Ectodermal cell (in vitro differentiated cells): ENCODE measurements around the gene PTCH2.

ENCODE experiments used
- H3K27ac ChIP-seq: 2 replicates; pipeline ENCODE4 v1.7.0; 2013; ENCODE audit warnings: mild to moderate bottlenecking, low read depth, low read length; ENCODE audit not compliant: insufficient read depth, poor library complexity, severe bottlenecking
- H3K27me3 ChIP-seq: 2 replicates; pipeline ENCODE4 v1.7.0; 2013; ENCODE audit warnings: mild to moderate bottlenecking, low read length; ENCODE audit not compliant: insufficient read depth, control insufficient read depth, poor library complexity, severe bottlenecking
- H3K36me3 ChIP-seq: one replicate; pipeline ENCODE4 v1.7.0; 2013; ENCODE audit warnings: low read length; ENCODE audit not compliant: control insufficient read depth, insufficient read depth
- H3K4me1 ChIP-seq: one replicate; pipeline ENCODE4 v1.7.0; 2013; ENCODE audit warnings: low read length; ENCODE audit not compliant: control insufficient read depth, insufficient read depth
- H3K4me3 ChIP-seq: 2 replicates; pipeline ENCODE4 v1.7.0; 2013; ENCODE audit warnings: low read depth, low read length, control low read depth; ENCODE audit not compliant: insufficient read depth
- H3K9me3 ChIP-seq: 2 replicates; pipeline ENCODE4 v1.7.0; 2013; ENCODE audit warnings: mild to moderate bottlenecking, low read length, moderate library complexity; ENCODE audit not compliant: control insufficient read depth
- WGBS, 2 experiments: methylation state at CpG; one replicate each; pipeline ENCODE4 v1.1.7; 2013; ENCODE audit warnings: missing lambda C conversion rate in 2 of 2; 5-methylcytosine and 5-hydroxymethylcytosine counted together

PTCH2 gene

GRCh38 chr1:44860331-44860730 is 17.3 kb upstream of the PTCH2 start:
- H3K27me3 ChIP-seq: no peaks in the 10 kb centered on the region
- no peaks in the 10 kb centered on the region for H3K36me3 ChIP-seq
- WGBS, 2 experiments: 100% methylated on average over 1 of the region's 1 CpG; no CpG with 5 or more reads in 1 of the 2 experiments
- no peaks in the 10 kb centered on the region for H3K4me1 ChIP-seq
- H3K4me3 ChIP-seq: no peak overlapping the region
- H3K27ac ChIP-seq: no peak overlapping the region
- H3K9me3 ChIP-seq: no peaks in the 10 kb centered on the region

- H3K27me3 ChIP-seq: no peaks in the 10 kb centered on the region
- H3K27ac ChIP-seq: no peak overlapping the region
- no peak overlapping the region for H3K4me3 ChIP-seq
- H3K9me3 ChIP-seq: no peaks in the 10 kb centered on the region
- no peaks in the 10 kb centered on the region for H3K36me3 ChIP-seq
- 95% methylated on average over 7 of the region's 7 CpGs for WGBS, 2 experiments
- H3K4me1 ChIP-seq: no peaks in the 10 kb centered on the region
These were observed 14.4 kb upstream of the PTCH2 start for GRCh38 chr1:44857446-44857845.

- 86% methylated on average over 7 of the region's 7 CpGs for WGBS, 2 experiments
- Histone ChIP-seq H3K4me1 (no peaks in the 10 kb centered on the region), H3K36me3 (no peaks in the 10 kb centered on the region), H3K9me3 (no peaks in the 10 kb centered on the region), H3K27ac (no peak overlapping the region), H3K4me3 (no peak overlapping the region), H3K27me3 (no peaks in the 10 kb centered on the region)
These were observed 12.7 kb upstream of the PTCH2 start for GRCh38 chr1:44855742-44856141.

- Histone ChIP-seq H3K9me3 (no peaks in the 10 kb centered on the region), H3K4me1 (no peaks in the 10 kb centered on the region), H3K27ac (no peak overlapping the region), H3K36me3 (no peaks in the 10 kb centered on the region), H3K27me3 (no peaks in the 10 kb centered on the region), H3K4me3 (no peak overlapping the region)
- 92 to 100% methylated on average over 1 of the region's 1 CpG for WGBS, 2 experiments
These were observed 11.9 kb upstream of the PTCH2 start for GRCh38 chr1:44854970-44855369.

GRCh38 chr1:44853201-44853600 is 10.1 kb upstream of the PTCH2 start:
- no peaks in the 10 kb centered on the region for H3K36me3 ChIP-seq
- no peaks in the 10 kb centered on the region for H3K27me3 ChIP-seq

GRCh38 chr1:44851308-44851707 is 8.3 kb upstream of the PTCH2 start:
- WGBS, 2 experiments: 92 to 100% methylated on average over 1 of the region's 1 CpG
- Histone ChIP-seq H3K36me3 (no peaks in the 10 kb centered on the region), H3K4me1 (no peaks in the 10 kb centered on the region), H3K27me3 (no peaks in the 10 kb centered on the region), H3K4me3 (no peak overlapping the region), H3K9me3 (no peaks in the 10 kb centered on the region), H3K27ac (no peak overlapping the region)

More at GRCh38 chr1:44853201-44853600, 10.1 kb upstream of the PTCH2 start:
- 88 to 96% methylated on average over 6 of the region's 6 CpGs for WGBS, 2 experiments
- Histone ChIP-seq H3K4me1 (no peaks in the 10 kb centered on the region), H3K4me3 (no peak overlapping the region), H3K27ac (no peak overlapping the region), H3K9me3 (no peaks in the 10 kb centered on the region)

GRCh38 chr1:44849575-44850132 is 6.6 kb upstream of the PTCH2 start:
- Histone ChIP-seq H3K4me1 (no peaks in the 10 kb centered on the region), H3K27ac (no peak overlapping the region), H3K4me3 (no peak overlapping the region), H3K36me3 (no peaks in the 10 kb centered on the region), H3K9me3 (no peaks in the 10 kb centered on the region), H3K27me3 (no peaks in the 10 kb centered on the region)
- 73 to 84% methylated on average over 2 of the region's 2 CpGs for WGBS, 2 experiments

- WGBS, 2 experiments: 91 to 95% methylated on average over 6 to 7 of the region's 7 CpGs
- H3K4me1 ChIP-seq: no peaks in the 10 kb centered on the region
- no peak overlapping the region for H3K4me3 ChIP-seq
- no peaks in the 10 kb centered on the region for H3K36me3 ChIP-seq
- H3K27ac ChIP-seq: no peak overlapping the region
- H3K27me3 ChIP-seq: no peaks in the 10 kb centered on the region
- no peaks in the 10 kb centered on the region for H3K9me3 ChIP-seq
These were observed 5.6 kb upstream of the PTCH2 start for GRCh38 chr1:44848456-44849181.

GRCh38 chr1:44847845-44848244 is 4.8 kb upstream of the PTCH2 start:
- no peaks in the 10 kb centered on the region for H3K9me3 ChIP-seq
- no peaks in the 10 kb centered on the region for H3K4me1 ChIP-seq
- peaks cover 3% of the 10 kb centered on the region for H3K27me3 ChIP-seq
- H3K27ac ChIP-seq: no peak overlapping the region
- 95 to 96% methylated on average over 1 of the region's 1 CpG for WGBS, 2 experiments
- no peak overlapping the region for H3K4me3 ChIP-seq
- H3K36me3 ChIP-seq: no peaks in the 10 kb centered on the region

- 94 to 100% methylated on average over 1 of the region's 1 CpG for WGBS, 2 experiments
- Histone ChIP-seq H3K27ac (no peak overlapping the region), H3K4me1 (no peaks in the 10 kb centered on the region), H3K4me3 (no peak overlapping the region), H3K36me3 (no peaks in the 10 kb centered on the region), H3K9me3 (no peaks in the 10 kb centered on the region), H3K27me3 (peaks cover 11% of the 10 kb centered on the region)
These were observed 3.9 kb upstream of the PTCH2 start for GRCh38 chr1:44846985-44847384.
